ENCODE data around the gene RNASE12. TPM values are rescaled to one million over a fixed set of nuclear protein-coding genes. Genes with fewer than 3 reads are reported as not detected.
A peak's percentile ranks its signal among the peaks of the same experiment; 100 is the strongest.

Gene RNASE12
- total and polyA plus RNA-seq, 2 experiments from 2014 or later: not detected

- H3K79me2 ChIP-seq: no peaks in the 10 kb centered on the region
- TF ChIP-seq EZH2phosphoT487 (IDR thresholded peaks at IDR 0.05; ENCODE audit: low read depth, severe bottlenecking, unreplicated experiment) (no peak), EZH2 (IDR thresholded peaks at IDR 0.05; ENCODE audit: borderline replicate concordance) (no peak), CTCF (IDR thresholded peaks at IDR 0.05; ENCODE audit: poor library complexity) (no peak)
- no peak overlapping the region for H2AFZ ChIP-seq
- peak overlapping the region; percentile 75 for H3K4me2 ChIP-seq
- H3K36me3 ChIP-seq (replicated peaks; ENCODE audit: insufficient read depth, low read depth): no peaks in the 10 kb centered on the region
- H3K27me3 ChIP-seq: no peaks in the 10 kb centered on the region
- H3K4me1 ChIP-seq (ENCODE audit: insufficient read depth): peaks cover 3% of the 10 kb centered on the region
- no peaks in the 10 kb centered on the region for H3K9me2 ChIP-seq (replicated peaks; ENCODE audit: insufficient read depth)
- DNase-seq (ENCODE audit: low spot score): no peak
- H4K20me1 ChIP-seq (ENCODE audit: insufficient read depth, poor library complexity, severe bottlenecking): no peaks in the 10 kb centered on the region
- no peak overlapping the region for H3K4me3 ChIP-seq
- H3K27ac ChIP-seq: no peak overlapping the region
- no peaks in the 10 kb centered on the region for H3K9me3 ChIP-seq (ENCODE audit: low read depth)
- 72% methylated on average over 5 of the region's 5 CpGs for WGBS (ENCODE audit: low lambda C conversion rate, missing lambda C conversion rate)
These were observed 21.2 kb upstream of the RNASE12 start for GRCh38 chr14:20612403-20612802.

GRCh38 chr14:20611277-20611676 is 20.1 kb upstream of the RNASE12 start:
- no peak for TF ChIP-seq EZH2phosphoT487 (IDR thresholded peaks at IDR 0.05; ENCODE audit: low read depth, severe bottlenecking, unreplicated experiment)
- no peak for TF ChIP-seq EZH2 (IDR thresholded peaks at IDR 0.05; ENCODE audit: borderline replicate concordance)
- TF ChIP-seq CTCF (IDR thresholded peaks at IDR 0.05; ENCODE audit: poor library complexity): no peak
- Histone ChIP-seq H3K27ac (no peak overlapping the region), H2AFZ (no peak overlapping the region), H3K27me3 (no peaks in the 10 kb centered on the region), H3K4me1 (ENCODE audit: insufficient read depth) (peaks cover 3% of the 10 kb centered on the region), H3K4me3 (no peak overlapping the region), H3K79me2 (no peaks in the 10 kb centered on the region), H3K36me3 (replicated peaks; ENCODE audit: insufficient read depth, low read depth) (no peaks in the 10 kb centered on the region), H3K4me2 (no peak overlapping the region), H4K20me1 (ENCODE audit: insufficient read depth, poor library complexity, severe bottlenecking) (no peaks in the 10 kb centered on the region), H3K9me3 (ENCODE audit: low read depth) (no peaks in the 10 kb centered on the region), H3K9me2 (replicated peaks; ENCODE audit: insufficient read depth) (no peaks in the 10 kb centered on the region)
- 79% methylated on average over 4 of the region's 4 CpGs for WGBS (ENCODE audit: low lambda C conversion rate, missing lambda C conversion rate)
- DNase-seq (ENCODE audit: low spot score): no peak

- WGBS (ENCODE audit: low lambda C conversion rate, missing lambda C conversion rate): 12% methylated on average over 27 of the region's 27 CpGs
- no peaks in the 10 kb centered on the region for H3K9me2 ChIP-seq (replicated peaks; ENCODE audit: insufficient read depth)
- no peaks in the 10 kb centered on the region for H3K9me3 ChIP-seq (ENCODE audit: low read depth)
- no peaks in the 10 kb centered on the region for H3K36me3 ChIP-seq (replicated peaks; ENCODE audit: insufficient read depth, low read depth)
- peak; percentile 83 for DNase-seq (ENCODE audit: low spot score)
- peak overlapping the region; percentile 78 for H3K4me2 ChIP-seq
- H4K20me1 ChIP-seq (ENCODE audit: insufficient read depth, poor library complexity, severe bottlenecking): no peaks in the 10 kb centered on the region
- H2AFZ ChIP-seq: peak overlapping the region; percentile 77
- no peaks in the 10 kb centered on the region for H3K79me2 ChIP-seq
- H3K27me3 ChIP-seq: no peaks in the 10 kb centered on the region
- peak overlapping the region; percentile 70 for H3K27ac ChIP-seq
- H3K4me1 ChIP-seq (ENCODE audit: insufficient read depth): peaks cover 3% of the 10 kb centered on the region
- peak overlapping the region; percentile 73 for H3K4me3 ChIP-seq
- TF ChIP-seq CTCF (IDR thresholded peaks at IDR 0.05; ENCODE audit: poor library complexity): no peak
- no peak for TF ChIP-seq EZH2phosphoT487 (IDR thresholded peaks at IDR 0.05; ENCODE audit: low read depth, severe bottlenecking, unreplicated experiment)
- no peak for TF ChIP-seq EZH2 (IDR thresholded peaks at IDR 0.05; ENCODE audit: borderline replicate concordance)
These were observed 19.0 kb upstream of the RNASE12 start for GRCh38 chr14:20610002-20610765.

All from hepatocyte (in vitro differentiated cells).